SIG-M5 (cell line): ENCODE data around the gene DHDH.
A peak's percentile ranks its signal among the peaks of the same experiment; 100 is the strongest.

Experiments used
- DNase-seq: peaks from one replicate; lab custom pipeline; 2025; lab: John Stamatoyannopoulos, UW

Gene DHDH

DNA sequence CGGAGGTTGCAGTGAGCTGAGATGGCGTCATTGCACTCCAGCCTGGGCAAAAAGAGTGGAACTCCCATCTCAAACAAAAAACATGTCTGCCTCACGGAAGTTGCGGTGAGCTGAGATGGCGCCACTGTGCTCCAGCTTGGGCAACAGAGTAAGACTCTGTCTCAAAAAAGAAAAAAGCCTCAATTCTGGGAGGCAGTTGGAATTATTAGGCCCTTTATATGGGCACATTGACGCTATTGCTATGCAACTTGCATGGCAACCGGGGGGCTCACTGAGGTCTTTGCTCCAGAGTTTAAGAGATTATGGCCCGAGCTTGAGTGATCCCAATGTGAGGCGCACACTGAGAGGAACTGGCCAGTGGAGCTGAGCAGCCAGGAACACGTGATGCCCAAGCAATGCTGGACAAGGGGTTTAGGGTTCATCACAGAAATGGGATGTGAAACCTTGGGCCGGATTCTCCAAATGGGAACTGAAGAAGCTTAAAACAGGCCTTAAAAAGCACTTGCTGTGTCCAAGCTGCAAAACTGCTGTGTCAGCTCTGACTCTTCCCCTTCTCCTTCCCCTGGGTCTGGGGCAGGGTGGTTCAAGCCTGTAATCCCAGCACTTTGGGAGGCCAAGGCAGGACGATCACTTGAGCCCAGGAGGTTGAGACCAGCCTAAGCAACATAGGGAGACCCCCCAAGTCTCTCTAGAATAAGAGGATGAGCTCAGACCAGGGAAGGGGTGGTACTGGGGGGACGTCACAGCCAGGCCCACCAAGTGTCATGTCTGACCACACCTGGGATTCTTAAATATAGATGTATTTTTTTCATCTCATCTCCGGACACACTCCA, 34.1 kb downstream of the DHDH start:
- DNase-seq = peak; percentile 20

DNA sequence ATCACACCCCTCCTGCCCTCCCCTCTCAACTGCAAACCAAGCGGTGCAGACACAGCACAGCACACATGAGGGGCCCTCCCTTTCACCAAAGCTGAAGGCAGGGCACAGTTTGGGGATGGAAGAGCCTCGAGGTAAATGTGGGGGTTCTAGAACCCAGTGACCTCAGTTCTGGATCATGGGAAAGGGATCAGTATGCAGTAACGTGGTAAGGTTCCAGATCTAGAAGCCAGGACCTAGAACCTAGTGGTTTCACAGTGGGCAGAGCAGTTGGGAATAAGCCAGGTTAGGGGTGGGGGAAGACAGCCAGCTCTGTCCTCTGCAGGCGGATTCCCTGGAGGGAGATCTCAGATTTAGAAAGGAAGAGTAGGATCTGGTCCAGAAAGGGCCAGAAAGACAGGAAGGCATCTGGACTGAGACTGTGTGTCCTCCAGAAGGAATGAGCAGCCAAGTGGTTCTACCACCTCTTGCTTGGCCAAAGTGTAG, 34.7 kb downstream of the DHDH start:
- no peak for DNase-seq

GRCh38 chr19:48968813-48969218, 35.3 kb downstream of the DHDH start:
- no peak for DNase-seq

DNA sequence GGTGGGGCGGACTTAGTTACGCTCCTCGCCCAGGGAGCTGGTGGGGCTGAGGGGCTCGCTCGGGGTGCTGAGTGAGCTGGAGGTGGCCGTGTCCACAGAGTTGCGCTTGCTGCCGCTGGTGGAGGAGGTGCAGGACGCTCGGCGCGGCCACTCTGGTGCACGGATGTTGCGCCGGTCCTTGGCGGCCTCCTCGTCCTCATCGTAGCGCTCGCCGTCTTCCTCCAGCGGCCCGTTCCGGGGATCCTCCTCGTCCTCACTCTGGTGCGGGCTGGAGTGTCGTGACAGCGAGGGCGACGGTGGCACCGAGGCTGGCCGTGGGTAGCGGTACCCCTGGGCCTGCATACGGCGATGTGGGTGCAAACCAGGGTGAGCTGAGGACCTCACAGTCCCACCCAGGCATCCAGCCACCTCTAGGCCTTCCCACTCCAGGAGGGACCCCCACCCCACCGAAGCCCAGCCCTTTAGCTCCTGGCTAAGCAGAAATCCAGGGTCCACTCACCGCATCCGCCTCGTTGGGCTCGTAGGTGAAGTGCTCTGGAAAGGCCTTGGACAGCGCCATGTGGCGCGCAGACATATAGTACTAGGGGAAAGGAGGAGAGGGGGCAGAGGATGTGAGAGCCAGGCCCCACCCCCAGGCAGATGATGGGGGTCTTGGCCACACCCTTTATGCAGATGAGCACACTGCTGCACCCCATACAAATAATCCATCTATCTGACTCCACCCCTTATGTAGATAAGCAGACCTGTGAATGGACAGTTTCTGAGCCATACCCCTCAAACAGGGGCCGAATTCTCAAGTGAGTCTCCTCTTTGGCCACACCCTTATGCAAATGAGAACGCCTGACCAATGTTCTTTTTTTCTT, 36.0 kb downstream of the DHDH start:
- peak; percentile 20 for DNase-seq

DNA sequence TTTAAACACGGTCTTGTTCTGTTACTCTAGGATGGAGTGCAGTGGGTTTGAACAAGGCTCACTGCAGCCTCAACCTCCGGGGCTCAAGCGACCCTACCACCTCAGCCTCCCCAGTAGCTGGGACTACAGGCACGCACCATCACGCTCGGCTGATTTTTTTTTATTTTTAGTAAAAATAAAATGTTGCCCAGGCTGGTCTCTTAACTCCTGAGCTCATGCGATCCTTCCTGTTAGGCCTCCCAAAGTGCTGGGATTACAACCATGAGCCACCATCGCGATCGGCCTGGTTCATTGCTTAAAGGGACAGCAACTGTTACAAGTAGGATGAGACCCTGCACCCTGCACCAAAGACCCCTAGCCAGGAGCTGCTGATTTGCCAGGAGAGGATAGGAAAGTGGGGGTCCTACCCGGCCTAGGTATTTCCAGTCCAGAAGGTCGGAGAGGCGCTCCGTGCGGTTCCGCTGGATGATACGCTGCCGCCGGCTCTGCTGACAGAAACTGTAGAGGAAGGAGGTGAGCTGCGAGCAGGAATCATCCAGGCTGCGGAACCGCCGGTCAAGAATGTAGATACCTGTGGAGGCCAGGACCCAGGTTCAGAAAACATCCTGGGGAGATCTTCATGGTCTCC, 36.8 kb downstream of the DHDH start:
- no peak for DNase-seq

GRCh38 chr19:48970923-48971395, 37.5 kb downstream of the DHDH start:
- DNase-seq = no peak

- no peak for DNase-seq
Measured at GRCh38 chr19:48975947-48976847, 42.7 kb downstream of the DHDH start.

DNA sequence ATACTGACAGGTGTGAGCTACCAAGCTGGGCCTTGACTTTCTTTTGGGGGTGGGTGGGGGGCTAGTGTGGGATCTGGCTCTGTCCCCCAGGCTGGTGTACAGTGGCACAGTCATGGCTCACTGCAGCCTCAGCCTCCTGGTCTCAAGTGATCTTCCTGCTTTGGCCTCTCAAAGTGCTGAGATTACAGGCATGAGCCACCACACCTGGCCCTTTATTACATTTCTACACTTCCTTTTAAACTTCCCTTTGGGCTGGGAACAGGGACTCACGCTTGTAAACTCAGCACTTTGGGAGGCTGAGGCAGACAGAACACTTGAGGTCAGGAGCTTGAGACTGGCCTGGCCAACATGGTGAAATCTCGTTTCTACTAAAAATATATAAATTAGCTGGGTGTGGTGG, 43.6 kb downstream of the DHDH start:
- DNase-seq = no peak

- DNase-seq = no peak
Measured at GRCh38 chr19:48982280-48982679, 48.8 kb downstream of the DHDH start.

DNA sequence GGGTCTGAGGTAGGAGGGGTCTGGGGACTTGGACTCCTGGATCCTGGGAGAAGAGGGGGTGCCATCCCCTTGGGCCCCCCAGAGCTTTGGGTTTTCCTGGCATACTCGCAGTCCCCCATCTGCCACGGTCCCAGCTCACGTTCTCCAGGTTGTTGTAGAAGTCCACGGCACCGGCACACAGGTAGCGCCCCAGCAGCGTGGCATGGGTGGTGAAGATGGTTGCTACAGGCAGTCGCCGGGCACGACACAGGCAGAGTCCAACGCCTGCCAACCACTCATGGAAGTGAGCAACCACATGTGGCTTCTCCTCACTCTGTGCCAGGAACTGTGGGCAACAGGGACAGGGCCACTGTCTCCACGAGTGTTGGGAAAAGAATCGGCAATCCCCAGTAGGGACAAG, 52.2 kb downstream of the DHDH start:
- no peak for DNase-seq

- DNase-seq = no peak
Measured at GRCh38 chr19:48986211-48986610, 52.7 kb downstream of the DHDH start.

- no peak for DNase-seq
Measured at GRCh38 chr19:48987323-48987722, 53.8 kb downstream of the DHDH start.

DNA sequence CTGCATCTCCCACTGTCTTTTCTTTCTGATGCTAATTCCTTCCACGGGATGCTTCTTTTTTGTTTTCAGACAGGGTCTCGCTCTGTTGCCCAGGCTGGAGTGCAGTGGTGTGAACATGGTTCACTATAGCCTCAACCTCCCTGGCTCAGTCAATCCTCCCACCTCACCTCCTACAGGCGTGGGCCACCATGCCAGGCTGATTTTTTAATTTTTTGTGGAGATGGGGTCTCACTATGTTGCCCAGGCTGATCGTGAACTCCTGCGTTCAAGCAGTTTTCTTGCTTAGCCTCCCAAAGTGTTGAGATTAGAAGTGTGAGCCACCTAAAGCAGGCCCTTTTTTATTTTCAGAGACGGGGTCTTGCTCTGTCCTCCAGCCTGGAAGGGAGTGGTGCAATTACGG, 54.8 kb downstream of the DHDH start:
- no peak for DNase-seq

DNA sequence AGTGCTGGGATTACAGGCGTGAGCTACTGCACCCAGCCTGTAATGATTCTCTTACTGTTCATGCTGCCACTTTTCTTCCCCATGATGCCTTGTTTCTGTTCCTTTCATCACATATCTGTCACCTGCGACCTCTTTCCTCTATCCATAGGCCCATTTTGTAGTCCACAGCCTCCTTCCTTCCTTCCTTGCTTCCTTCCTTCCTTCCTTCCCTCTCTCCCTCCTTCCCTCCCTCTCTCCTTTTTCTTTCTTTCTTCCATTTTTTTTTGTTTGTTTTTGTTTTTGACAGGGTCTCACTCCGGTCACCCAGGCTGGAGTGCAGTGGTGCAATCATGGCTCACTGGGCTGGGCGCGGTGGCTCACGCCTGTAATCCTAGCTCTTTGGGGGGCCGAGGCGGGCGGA, 55.4 kb downstream of the DHDH start:
- no peak for DNase-seq

DNA sequence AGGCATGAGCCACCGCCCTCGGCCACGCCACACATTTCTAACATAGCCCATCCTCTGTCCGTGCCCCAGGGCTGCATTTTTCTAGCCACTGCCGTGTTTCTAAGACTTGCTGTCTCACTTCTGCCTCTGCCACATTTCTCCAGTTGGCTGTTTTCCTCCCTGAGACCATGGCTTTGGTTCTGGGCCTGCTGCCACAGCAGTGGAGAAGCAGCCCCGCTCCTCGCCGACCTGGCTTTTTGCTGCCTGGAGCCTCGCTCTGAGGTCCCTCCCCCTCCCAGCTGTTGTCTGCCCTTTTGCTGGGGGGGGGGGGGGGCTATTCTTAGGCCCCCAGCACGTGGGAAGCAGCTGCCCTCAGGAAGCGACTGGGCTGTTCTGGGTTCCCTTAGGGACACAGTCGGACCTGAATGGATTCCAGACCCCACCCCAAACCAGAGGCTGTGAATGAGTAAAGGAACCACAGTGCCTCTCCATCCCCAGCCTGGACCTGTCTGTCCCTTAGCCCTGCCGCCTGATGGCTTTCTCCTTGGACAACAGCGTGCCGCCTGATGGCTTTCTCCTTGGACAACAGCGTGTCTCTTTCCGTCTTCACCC, 56.3 kb downstream of the DHDH start:
- no peak for DNase-seq

- no peak for DNase-seq
Measured at GRCh38 chr19:48990400-48990799, 56.9 kb downstream of the DHDH start.

GRCh38 chr19:48991011-48991609, 57.6 kb downstream of the DHDH start:
- DNase-seq = no peak

DNA sequence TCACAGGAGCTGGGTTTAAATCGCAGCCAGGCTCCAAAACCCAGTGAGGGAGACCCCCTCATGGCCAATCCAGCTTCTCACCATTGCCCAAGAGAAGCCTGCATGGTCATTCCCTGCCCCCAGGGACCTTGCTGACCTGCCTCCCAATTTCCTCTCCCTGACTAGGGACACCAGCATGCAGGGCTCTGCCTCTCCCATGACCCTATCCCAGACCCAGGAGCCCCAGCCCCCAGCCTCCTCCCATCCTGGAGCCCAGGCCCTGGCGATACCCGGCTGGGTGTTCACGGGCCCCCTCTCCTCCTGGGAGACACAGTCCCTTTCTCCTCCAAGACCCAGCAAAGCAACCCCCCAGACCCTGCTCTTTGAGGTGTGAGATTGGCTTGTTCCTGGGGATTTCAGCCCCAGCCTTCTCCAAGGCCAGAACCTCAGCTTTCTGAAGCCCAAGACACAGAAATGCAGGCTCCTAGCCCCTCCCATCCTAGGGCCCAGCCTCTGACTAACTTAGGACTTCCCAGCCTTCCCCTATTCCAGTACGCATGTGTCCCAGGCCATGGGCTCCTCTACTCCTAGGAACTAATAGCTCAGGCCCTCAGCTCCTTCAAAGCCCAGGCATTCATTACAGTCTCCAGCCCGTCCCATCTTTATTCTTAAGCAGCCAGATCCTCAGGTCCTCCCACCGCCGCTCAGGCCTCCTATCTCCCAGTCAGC, 58.5 kb downstream of the DHDH start:
- DNase-seq = no peak

DNA sequence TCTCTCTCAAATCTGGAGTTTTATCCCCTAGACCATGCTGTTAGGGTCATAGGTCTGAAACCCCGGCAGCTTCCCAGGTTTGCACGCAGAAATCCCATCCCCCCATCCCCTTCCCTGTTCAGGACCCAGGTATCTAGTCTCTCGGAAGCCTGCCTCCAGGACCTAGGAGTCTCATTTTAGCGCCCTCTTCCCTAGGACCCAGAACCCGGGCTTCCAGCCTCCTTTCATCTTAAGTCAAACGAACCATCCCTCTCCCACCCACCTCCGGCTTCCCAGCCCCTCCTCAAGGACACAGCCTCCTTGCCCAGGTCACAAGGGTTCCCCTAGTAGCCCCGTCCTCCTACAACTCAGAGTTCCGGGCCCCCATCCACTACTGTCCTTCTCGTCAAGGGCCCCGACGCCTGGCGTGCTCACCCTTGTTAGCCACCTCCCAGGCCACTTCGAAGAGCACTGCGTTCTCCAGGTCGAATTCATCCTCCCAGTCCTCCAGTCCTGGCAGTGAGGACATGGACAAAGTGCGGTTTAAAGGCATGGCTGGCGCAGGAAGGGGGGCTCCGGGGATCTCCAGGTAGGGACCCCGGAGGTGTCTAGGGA, 59.2 kb downstream of the DHDH start:
- no peak for DNase-seq
